KOPT-K1 (cell line): ENCODE results near the gene PLBD2.

Experiments used
- H3K27ac ChIP-seq: fragments of 200-600 bp; sonication (generic); 2 replicates; pipeline ENCODE4 v1.5.1; 2016; ENCODE audit warnings: antibody characterized with exemption, mild to moderate bottlenecking, low read depth, low read length; ENCODE audit not compliant: poor library complexity, severe bottlenecking
- H3K36me3 ChIP-seq: fragments of 200-600 bp; sonication (generic); 2 replicates; pipeline ENCODE4 v1.5.1; 2017; ENCODE audit warnings: antibody characterized with exemption, mild to moderate bottlenecking, low read length, moderate library complexity; ENCODE audit not compliant: insufficient read depth
- H3K9me3 ChIP-seq: fragments of 200-600 bp; sonication (generic); 2 replicates; pipeline ENCODE4 v1.5.1; 2017; ENCODE audit warnings: antibody characterized with exemption, low read length, mild to moderate bottlenecking; ENCODE audit not compliant: insufficient read depth, poor library complexity, severe bottlenecking

PLBD2 gene

GRCh38 chr12:113424456-113424855 is 66.1 kb downstream of the PLBD2 start:
- Histone ChIP-seq H3K27ac (no peak overlapping the region), H3K9me3 (no peaks in the 10 kb centered on the region)

GRCh38 chr12:113424915-113425823 is 66.8 kb downstream of the PLBD2 start:
- no peak overlapping the region for H3K27ac ChIP-seq
- H3K36me3 ChIP-seq, result no peaks in the 10 kb centered on the region
- no peaks in the 10 kb centered on the region for H3K9me3 ChIP-seq

More at GRCh38 chr12:113424456-113424855, 66.1 kb downstream of the PLBD2 start:
- no peaks in the 10 kb centered on the region for H3K36me3 ChIP-seq

GRCh38 chr12:113425960-113426453 is 67.6 kb downstream of the PLBD2 start:
- H3K9me3 ChIP-seq, result no peaks in the 10 kb centered on the region
- H3K27ac ChIP-seq, result no peak overlapping the region
- H3K36me3 ChIP-seq, result no peaks in the 10 kb centered on the region

- no peak overlapping the region for H3K27ac ChIP-seq
- no peaks in the 10 kb centered on the region for H3K36me3 ChIP-seq
- H3K9me3 ChIP-seq, result no peaks in the 10 kb centered on the region
Observed at GRCh38 chr12:113427882-113428281, 69.5 kb downstream of the PLBD2 start.

GRCh38 chr12:113428482-113428881 is 70.1 kb downstream of the PLBD2 start:
- H3K36me3 ChIP-seq, result no peaks in the 10 kb centered on the region
- no peak overlapping the region for H3K27ac ChIP-seq
- H3K9me3 ChIP-seq, result no peaks in the 10 kb centered on the region

- Histone ChIP-seq H3K27ac (no peak overlapping the region), H3K36me3 (no peaks in the 10 kb centered on the region), H3K9me3 (no peaks in the 10 kb centered on the region)
Observed at GRCh38 chr12:113432986-113433385, 74.6 kb downstream of the PLBD2 start.

GRCh38 chr12:113435367-113435766 is 77.0 kb downstream of the PLBD2 start:
- H3K27ac ChIP-seq, result no peak overlapping the region
- H3K9me3 ChIP-seq, result no peaks in the 10 kb centered on the region
- H3K36me3 ChIP-seq, result no peaks in the 10 kb centered on the region

GRCh38 chr12:113436586-113436985 is 78.2 kb downstream of the PLBD2 start:
- H3K27ac ChIP-seq, result no peak overlapping the region
- H3K9me3 ChIP-seq, result no peaks in the 10 kb centered on the region
- H3K36me3 ChIP-seq, result no peaks in the 10 kb centered on the region

GRCh38 chr12:113436993-113437728 is 78.8 kb downstream of the PLBD2 start:
- H3K27ac ChIP-seq, result no peak overlapping the region
- no peaks in the 10 kb centered on the region for H3K9me3 ChIP-seq
- H3K36me3 ChIP-seq, result no peaks in the 10 kb centered on the region

- no peaks in the 10 kb centered on the region for H3K36me3 ChIP-seq
- H3K9me3 ChIP-seq, result no peaks in the 10 kb centered on the region
- H3K27ac ChIP-seq, result no peak overlapping the region
Observed at GRCh38 chr12:113437729-113438100, 79.3 kb downstream of the PLBD2 start.

- Histone ChIP-seq H3K9me3 (no peaks in the 10 kb centered on the region), H3K27ac (no peak overlapping the region), H3K36me3 (no peaks in the 10 kb centered on the region)
Observed at GRCh38 chr12:113438523-113439300, 80.3 kb downstream of the PLBD2 start.

- Histone ChIP-seq H3K9me3 (no peaks in the 10 kb centered on the region), H3K36me3 (no peaks in the 10 kb centered on the region), H3K27ac (no peak overlapping the region)
Observed at GRCh38 chr12:113439301-113439597, 80.9 kb downstream of the PLBD2 start.

- Histone ChIP-seq H3K27ac (no peak overlapping the region), H3K9me3 (no peaks in the 10 kb centered on the region), H3K36me3 (no peaks in the 10 kb centered on the region)
Observed at GRCh38 chr12:113439606-113440030, 81.2 kb downstream of the PLBD2 start.

GRCh38 chr12:113440336-113440735 is 81.9 kb downstream of the PLBD2 start:
- H3K36me3 ChIP-seq, result no peaks in the 10 kb centered on the region
- H3K27ac ChIP-seq, result no peak overlapping the region
- H3K9me3 ChIP-seq, result peaks cover 3% of the 10 kb centered on the region
